OCI-LY7 (cell line): Measurements from ENCODE around the gene THBS4.

ENCODE experiments used
- EZH2phosphoT487 ChIP-seq: fragments of 200-600 bp; sonication (generic); IDR thresholded peaks from 2 replicates; pipeline ENCODE4 v1.6.1; 2018; ENCODE audit warnings: low read depth, borderline replicate concordance, mild to moderate bottlenecking, mixed run types, antibody characterized with exemption, low read length, moderate library complexity, mixed read lengths
- TF ChIP-seq, protein P1 (sequence below): fragments of 200-600 bp; sonication (generic); conservative IDR thresholded peaks from 2 replicates; pipeline ENCODE4 v1.5.1; 2014; ENCODE audit warnings: mild to moderate bottlenecking, antibody characterized with exemption, low read length, moderate library complexity, mixed read lengths

DNA sequence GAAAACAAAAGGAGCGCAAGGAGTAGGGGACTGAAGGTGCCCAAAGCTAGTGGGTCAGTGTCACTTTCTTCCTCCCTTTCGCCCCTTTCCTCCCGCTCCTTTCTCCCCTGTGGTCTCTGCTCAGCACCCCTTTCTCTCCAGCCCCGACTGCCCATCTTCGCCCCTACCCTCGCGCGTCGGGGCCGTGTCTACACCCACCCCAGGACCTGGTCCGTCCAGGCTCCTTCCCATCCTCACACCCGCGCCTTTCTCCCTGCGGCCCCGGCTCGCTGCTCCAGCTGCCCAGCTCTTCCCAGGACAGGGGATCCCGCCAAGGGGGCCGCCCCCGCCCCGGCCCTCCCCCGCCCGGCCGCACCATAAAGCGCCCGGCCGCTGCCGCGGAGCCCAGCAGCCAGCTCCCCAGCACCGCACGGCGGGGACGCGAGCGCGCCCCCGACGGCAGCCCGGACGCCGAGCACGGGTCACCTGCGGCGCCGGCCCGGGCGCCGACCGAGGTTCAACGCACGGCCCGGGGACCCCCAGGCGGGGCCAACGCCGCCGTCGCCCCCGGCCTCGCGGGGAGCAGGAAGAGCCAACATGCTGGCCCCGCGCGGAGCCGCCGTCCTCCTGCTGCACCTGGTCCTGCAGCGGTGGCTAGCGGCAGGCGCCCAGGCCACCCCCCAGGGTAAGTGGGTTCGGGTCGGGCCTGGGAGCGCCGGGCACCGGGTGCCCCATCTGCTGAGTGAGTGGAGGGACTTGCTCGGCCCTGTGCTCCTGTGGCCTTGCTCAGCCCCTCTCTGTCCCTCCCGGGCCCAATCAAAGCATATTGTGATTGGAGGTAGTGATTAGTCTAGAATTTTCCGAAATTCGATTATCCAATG lies at the start of gene THBS4:
- TF ChIP-seq, protein P1, sequence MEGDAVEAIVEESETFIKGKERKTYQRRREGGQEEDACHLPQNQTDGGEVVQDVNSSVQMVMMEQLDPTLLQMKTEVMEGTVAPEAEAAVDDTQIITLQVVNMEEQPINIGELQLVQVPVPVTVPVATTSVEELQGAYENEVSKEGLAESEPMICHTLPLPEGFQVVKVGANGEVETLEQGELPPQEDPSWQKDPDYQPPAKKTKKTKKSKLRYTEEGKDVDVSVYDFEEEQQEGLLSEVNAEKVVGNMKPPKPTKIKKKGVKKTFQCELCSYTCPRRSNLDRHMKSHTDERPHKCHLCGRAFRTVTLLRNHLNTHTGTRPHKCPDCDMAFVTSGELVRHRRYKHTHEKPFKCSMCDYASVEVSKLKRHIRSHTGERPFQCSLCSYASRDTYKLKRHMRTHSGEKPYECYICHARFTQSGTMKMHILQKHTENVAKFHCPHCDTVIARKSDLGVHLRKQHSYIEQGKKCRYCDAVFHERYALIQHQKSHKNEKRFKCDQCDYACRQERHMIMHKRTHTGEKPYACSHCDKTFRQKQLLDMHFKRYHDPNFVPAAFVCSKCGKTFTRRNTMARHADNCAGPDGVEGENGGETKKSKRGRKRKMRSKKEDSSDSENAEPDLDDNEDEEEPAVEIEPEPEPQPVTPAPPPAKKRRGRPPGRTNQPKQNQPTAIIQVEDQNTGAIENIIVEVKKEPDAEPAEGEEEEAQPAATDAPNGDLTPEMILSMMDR: no peak
- TF ChIP-seq EZH2phosphoT487: no peak
